K562 (cell line): ENCODE measurements around the gene CCDC15.

Source experiments
- CBFA2T2 ChIP-seq: fragments of 450-650 bp; conservative IDR thresholded peaks from 2 replicates; pipeline ENCODE4 v1.6.1; 2017; ENCODE audit warnings: mild to moderate bottlenecking
- DNMT1 ChIP-seq: fragments of 450-650 bp; IDR thresholded peaks from 2 replicates; pipeline ENCODE4 v1.6.1; 2016; ENCODE audit warnings: antibody characterized with exemption, mild to moderate bottlenecking
- POLR2A ChIP-seq: fragments of 450-650 bp; conservative IDR thresholded peaks from 2 replicates; pipeline ENCODE4 v1.6.1; 2016
- TFAP4 ChIP-seq: sonication (generic); formaldehyde crosslinking; IDR thresholded peaks from 2 replicates; pipeline ENCODE4 v1.8.0; 2022; ENCODE audit warnings: missing genetic modification reagents, mild to moderate bottlenecking, moderate library complexity, borderline replicate concordance
- USF1 ChIP-seq: sonication (generic); formaldehyde crosslinking; IDR thresholded peaks from 2 replicates; pipeline ENCODE4 v1.9.0; 2022; ENCODE audit warnings: mild to moderate bottlenecking, missing genetic modification reagents
- ZBTB11 ChIP-seq, 3 experiments: fragments of 200-800 bp in 1 of 3; fragments of 250-450 bp in 1 of 3; fragments of 450-650 bp in 1 of 3; sonication (Bioruptor Pico) in 1 of 3; sonication (Bioruptor generic) in 1 of 3; formaldehyde crosslinking in 1 of 3; IDR thresholded peaks; 2 replicates each; pipeline versions ENCODE4 v1.6.1 to v1.8.0; 2016 to 2022; ENCODE audit warnings: mild to moderate bottlenecking in 2 of 3, missing genetic modification characterization in 2 of 3, missing compliant biosample characterization in 1 of 3, moderate library complexity in 1 of 3
- ZNF57 ChIP-seq: fragments of 450-650 bp; formaldehyde crosslinking; IDR thresholded peaks from 2 replicates; pipeline ENCODE4 v1.4.0; 2020; ENCODE audit warnings: mild to moderate bottlenecking, moderate library complexity

GRCh38 chr11:125022551-125022950 lies 68.5 kb downstream of the CCDC15 start:
- TF ChIP-seq ZBTB11 (CRISPR knock-in tag; IDR thresholded peaks at IDR 0.05), result no peak
- no peak for TF ChIP-seq TFAP4 (CRISPR knock-in tag)
- TF ChIP-seq ZNF57 (CRISPR knock-in tag), result no peak
- TF ChIP-seq CBFA2T2, result no peak
- no peak for TF ChIP-seq POLR2A
- no peak for TF ChIP-seq USF1
- TF ChIP-seq DNMT1, result no peak
